ENCODE data around the gene WWOX.

DNA sequence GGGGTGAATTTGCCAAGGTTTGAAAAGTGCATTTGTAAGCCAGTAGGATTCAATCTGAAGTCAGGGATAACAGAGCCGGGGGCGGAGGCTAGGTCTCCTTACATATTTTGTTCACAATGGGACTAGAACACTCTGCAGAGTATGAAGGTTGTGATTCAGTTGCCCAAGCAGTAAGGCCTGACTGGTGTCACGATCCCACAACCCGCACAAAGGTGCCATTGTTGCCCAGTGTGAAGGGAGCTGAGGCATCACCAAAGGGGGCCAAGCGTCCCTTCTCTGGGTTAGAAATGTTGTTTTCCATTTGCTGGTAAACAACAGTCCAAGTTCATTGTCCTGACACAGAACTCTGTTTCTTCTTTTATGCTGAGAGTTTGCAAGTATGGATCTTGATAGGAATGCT, 1029.3 kb downstream of the WWOX start:
- TF ChIP-seq EZH2 (optimal IDR thresholded peaks at IDR 0.05; ENCODE audit: low read depth, low read length), result no peak
- TF ChIP-seq, protein P1, sequence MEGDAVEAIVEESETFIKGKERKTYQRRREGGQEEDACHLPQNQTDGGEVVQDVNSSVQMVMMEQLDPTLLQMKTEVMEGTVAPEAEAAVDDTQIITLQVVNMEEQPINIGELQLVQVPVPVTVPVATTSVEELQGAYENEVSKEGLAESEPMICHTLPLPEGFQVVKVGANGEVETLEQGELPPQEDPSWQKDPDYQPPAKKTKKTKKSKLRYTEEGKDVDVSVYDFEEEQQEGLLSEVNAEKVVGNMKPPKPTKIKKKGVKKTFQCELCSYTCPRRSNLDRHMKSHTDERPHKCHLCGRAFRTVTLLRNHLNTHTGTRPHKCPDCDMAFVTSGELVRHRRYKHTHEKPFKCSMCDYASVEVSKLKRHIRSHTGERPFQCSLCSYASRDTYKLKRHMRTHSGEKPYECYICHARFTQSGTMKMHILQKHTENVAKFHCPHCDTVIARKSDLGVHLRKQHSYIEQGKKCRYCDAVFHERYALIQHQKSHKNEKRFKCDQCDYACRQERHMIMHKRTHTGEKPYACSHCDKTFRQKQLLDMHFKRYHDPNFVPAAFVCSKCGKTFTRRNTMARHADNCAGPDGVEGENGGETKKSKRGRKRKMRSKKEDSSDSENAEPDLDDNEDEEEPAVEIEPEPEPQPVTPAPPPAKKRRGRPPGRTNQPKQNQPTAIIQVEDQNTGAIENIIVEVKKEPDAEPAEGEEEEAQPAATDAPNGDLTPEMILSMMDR (IDR thresholded peaks at IDR 0.05; ENCODE audit: low read length), result no peak
- TF ChIP-seq EZH2phosphoT487 (IDR thresholded peaks at IDR 0.05; ENCODE audit: low read length), result no peak

Measured in MM.1S (cell line).